GM18505 (cell line): Measurements from ENCODE around the gene POFUT2.

Experiments
- ATAC-seq: cut with Tn5 transposase; IDR thresholded peaks from one replicate; pipeline ENCODE4 v1.9.1; 2021; ENCODE audit not compliant: unreplicated experiment
- POLR2A ChIP-seq: IDR thresholded peaks from 4 replicates; pipeline ENCODE4 v1.6.1; 2011; ENCODE audit warnings: borderline replicate concordance; ENCODE audit not compliant: insufficient read depth, insufficient read length; ENCODE audit errors: extremely low read depth

Gene POFUT2

DNA sequence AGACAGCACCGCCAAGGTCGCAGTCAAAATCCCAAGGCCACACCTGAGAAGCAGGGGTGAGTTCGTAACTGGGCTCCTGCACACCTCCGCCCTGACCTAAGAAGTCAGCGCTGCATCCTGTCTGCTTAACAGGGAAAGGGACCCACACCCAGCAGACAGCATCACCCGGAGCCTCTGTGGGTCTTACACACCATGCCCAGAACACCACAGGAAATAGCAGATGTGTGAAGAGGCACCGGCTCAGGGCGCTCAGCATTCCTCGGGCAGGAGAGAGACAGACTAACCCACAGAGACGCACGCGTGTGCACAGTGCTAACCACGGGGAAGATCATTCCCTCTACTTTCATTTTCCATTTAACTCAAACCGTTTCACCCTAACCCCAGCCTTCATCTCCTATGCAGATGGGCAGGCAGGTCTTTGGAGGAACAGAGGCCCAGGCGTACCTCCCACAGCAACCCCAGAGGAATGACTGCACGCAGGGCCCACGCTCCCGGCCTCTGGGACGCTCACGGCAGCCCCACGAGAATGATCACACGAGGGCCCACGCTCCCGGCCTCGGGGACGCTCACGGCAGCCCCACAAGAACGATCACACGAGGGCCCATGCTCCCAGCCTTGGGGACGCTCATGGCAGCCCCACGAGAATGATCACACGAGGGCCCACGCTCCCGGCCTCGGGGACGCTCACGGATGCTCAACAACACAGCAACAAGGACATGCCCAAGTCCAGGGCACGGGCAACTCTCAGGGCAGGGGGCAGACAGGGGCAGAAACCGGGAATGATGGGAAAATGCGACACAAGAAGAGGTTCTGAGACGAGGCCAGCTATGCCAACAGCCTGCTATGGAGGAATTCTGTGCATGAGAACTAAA lies 20.9 kb downstream of the POFUT2 start:
- no peak for ATAC-seq

DNA sequence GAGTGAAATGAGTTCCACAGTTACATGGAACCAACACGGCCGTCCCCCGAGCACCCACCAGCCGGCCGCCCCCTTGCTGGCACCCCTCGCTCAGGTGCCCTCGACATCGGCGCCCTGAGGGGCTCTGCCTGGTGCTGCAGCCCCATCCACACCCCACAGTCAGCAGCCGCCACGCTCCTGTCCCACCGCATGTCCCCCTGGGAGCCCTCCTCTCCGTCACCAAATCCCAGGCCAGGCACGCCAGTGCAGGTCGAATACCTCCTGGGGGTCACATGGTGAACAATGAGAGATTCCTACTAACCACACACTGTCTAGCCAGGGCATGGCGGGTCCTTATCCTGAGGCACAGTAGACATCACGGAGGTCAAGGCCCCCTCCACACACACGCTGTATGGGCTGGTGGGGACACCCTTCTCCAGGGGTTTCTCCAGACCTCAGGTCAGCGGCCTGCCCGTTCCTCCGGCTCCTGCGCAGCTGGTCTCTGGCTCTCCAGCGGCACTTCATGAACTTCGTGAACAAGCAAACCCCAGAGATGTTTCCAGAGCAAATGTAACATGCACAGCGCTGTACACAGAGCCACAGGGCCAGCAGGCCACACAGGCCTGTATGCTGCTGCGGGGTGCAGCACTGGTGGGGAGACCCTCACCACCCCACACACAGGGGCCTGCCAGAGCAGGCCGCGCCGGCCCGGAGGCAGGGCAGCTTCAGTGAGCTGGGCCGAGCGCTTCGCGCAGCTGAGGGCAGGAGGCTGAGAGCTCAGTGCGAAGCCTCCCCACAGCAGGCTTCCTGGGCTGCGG lies 21.8 kb downstream of the POFUT2 start:
- no peak for ATAC-seq
- no peak for TF ChIP-seq POLR2A

More for the DNA sequence above, 20.9 kb downstream of the POFUT2 start:
- no peak for TF ChIP-seq POLR2A

DNA sequence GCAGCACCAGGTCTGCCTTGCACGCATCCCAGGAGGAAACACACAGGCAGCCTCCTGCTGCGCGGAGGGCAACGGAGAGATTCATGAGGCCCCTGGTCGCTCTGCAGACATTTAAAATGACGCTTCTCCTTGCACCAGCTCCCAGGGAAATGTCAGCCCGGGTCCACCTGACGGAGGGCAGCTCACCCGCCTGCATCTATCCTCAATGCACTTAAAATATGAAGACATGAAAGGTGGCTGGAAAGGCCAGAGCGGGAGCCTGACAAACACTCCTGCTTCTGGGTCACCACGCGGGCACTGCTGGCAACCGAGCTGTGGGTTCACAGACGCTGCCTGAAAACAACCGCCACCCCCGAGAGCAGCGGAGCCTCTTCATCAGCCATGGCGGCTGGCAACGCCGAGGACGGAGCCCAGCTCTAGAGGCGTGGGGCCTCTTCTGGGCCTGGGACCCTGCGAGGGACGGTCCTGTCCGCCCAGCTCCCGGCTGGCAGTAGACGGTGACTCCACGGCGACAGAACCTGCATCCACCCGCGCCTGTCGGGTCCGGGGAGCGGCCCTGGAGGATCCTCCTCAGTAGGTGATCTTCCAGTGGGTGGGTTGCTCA lies 22.7 kb downstream of the POFUT2 start:
- ATAC-seq: no peak
- TF ChIP-seq POLR2A: no peak

DNA sequence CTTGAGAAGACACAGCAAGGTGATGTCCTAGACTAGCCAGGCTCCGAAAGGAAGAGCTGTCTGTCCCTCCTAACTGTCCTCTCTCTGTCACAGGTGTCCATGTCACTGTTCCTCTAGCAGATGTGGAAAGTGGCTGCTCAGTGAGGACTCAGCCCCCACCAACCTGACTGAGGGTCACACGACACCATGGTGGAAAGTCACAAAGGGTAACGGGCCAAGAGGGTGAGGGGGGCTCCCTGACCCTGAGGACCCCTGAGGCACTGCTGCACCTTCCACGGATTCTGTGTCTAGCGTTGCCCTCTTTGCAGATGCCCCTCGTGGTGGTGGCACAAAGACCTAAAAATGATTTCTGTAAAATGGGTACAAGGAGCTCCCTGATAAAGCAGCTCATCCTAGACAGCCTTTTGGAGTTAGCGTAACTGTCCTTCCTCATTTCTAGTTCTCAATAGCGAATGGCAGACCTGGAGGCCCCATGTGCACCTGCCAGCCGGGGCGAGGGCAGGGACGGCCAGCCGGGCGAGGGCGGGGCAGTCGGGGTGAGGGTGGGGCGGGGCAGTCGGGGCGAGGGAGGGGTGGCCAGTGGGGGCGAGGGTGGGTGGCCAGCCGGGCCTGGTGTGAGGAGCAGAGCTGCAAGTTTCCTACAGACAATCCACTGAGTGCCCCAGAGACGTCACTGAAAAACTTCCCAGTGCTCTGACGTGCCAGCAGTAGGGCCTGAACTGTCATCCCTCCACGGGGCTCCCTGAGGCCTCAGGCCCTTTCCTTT lies 23.4 kb downstream of the POFUT2 start:
- no peak for ATAC-seq
- no peak for TF ChIP-seq POLR2A

DNA sequence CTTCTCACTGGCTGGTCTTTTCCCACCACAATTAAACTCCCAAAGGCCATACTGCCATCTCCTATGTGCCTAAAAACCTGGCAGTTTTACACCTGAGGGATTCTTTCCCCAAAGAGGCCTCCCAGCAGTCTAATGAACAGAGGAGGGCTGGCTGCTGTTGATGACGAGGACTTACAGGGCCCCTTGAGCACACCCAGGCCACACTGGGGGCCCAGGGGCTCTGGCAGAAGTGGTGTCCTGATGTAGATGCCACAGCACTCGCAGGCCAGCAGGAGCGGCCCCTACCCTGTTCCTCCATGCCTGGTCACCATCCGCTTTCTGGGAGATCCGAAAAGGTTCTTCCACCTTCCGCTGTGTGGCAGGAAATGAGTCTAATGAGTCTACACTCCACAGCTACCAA lies 24.2 kb downstream of the POFUT2 start:
- ATAC-seq: no peak
- no peak for TF ChIP-seq POLR2A

DNA sequence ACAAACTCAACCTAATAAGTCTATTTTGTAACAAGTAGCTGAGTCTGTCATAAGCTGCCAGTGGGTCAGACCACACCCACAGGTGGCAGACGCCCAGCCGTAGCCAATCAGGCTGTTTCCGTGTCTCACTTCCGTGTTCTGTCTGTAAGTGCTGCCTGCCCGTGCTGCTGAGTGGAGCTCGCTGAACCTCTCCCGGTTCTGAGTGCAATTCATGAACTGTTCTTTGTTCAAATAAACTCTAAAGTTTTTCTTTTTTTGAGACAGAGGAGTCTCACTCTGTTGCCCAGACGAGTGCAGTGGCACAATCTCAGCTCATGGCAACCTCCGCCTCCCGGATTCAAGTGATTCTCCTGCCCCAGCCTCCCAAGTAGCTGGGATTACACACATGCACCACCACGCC lies 25.1 kb downstream of the POFUT2 start:
- ATAC-seq: no peak

DNA sequence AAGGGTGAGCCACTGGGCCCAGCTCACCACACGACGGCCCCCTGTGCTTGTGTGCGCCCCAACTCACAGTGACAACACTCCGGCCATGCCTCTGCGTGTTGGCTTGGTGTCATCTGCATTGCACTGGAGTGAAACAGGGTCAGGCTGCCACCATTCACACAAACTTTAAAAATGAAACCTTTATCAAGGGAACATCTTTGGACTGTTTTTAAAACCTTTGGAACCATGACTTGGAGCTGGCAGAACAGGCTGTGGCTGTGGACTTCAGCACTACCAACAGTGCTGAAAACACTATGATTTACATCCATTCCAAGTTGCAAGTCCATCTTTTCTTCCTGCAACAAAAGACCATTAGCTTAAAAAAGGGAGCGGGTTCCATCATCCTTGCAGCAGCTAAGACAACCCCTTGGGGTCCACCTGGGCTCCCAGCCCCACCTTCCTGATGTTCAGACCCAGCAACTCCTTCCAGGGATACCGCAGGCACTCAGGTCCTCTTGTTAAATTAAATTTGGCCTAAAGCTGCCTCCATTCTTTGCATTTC lies 25.6 kb downstream of the POFUT2 start:
- no peak for ATAC-seq
- no peak for TF ChIP-seq POLR2A

More for the DNA sequence above, 25.1 kb downstream of the POFUT2 start:
- TF ChIP-seq POLR2A: no peak

DNA sequence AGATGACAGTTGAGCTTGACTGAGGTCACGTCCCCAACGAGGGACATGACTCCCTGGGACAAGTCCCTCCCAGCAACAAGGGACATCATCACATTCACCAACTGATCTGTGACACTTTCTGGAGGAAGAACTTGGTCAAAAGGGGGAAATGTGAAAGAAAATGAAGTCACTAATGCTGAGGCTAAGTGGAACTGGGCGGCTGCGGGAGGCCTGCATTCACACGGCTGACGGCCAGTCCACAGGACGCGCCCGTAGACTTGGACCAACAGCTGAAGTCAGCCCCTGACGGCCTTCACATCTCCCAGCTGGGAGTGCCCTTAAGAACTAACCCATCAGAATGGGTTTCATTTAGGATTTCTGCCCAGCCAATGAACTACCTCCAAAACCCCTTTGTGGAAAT lies 26.6 kb downstream of the POFUT2 start:
- no peak for TF ChIP-seq POLR2A
- ATAC-seq: no peak

DNA sequence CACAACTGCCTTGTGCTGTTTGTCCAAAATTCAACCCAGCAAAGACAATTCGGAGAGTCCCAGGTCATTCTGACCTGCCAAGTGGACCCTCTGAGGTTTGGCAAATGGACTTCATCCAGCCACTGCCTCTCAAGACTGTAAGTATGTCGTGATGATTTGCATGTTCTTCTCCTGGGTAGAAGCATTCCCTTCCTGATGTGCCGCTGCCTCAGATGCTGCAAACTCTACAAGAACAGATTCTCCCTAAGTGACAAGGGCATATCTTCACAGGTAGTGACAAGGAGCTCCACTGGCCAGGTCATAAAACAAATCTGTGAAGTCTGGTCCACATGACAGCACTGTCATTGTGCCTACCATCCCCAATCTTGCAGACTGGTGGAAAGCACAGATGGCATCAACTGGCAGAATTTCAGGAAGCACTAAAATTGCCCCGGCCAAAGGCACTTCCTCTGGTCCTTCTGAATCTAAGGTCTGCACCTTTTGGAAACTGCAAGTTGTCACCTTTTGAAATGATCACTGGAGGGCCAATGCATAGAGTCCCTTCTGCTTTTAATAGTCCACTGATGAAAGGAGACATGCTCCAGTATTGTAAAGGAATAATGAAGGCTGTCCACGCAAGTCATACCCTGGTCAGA lies 27.4 kb downstream of the POFUT2 start:
- ATAC-seq: no peak
- no peak for TF ChIP-seq POLR2A

DNA sequence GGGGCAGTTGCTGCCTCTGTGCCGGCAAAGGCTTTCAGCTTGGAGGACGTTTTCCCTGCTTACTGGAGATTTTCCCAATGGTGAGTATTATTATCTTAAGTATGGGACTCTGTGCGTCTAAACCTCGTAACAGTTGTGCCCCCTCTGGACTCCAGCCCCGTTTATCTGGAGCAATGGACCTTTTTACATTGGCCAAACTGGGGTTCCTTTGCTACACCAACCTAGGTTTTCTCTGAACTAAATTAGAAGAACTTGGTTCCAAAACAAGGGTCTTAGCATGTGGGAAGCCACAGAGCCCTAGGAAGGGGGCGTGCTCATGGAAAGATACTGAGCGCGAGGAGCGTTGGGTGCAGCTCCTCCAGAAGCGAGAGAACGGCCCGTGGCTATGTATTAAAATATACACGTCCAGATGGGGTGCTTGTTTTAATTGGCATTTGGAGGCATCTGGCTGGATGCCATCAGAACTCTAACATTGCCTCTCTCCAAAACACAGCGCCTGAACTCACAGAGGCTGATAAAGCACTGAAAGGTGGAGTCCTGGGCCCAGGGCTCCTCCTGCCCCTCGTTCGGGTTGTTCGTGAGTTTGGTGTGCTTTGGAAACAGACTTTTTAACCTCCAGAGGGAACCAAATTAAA lies 28.4 kb downstream of the POFUT2 start:
- no peak for TF ChIP-seq POLR2A
- ATAC-seq: no peak

DNA sequence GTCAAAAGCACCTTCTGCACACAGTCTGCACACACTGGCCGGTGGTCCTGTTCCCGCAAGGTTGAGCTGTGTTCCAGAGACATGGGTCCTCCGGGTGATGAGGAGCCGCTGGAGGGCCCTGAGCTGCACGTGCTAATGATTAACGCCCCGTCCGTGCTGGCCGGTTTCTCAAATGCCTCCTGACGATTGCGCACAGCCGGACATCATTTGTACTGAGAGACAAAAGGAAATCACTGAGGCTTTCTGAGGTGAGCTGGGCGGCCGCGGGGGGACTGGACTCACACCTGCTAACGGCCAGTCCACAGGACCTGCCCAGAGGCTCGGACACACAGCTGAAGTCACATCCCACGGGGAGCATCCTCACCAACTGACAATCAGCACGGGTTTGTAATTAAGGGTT lies 29.2 kb downstream of the POFUT2 start:
- TF ChIP-seq POLR2A: no peak
- ATAC-seq: no peak

DNA sequence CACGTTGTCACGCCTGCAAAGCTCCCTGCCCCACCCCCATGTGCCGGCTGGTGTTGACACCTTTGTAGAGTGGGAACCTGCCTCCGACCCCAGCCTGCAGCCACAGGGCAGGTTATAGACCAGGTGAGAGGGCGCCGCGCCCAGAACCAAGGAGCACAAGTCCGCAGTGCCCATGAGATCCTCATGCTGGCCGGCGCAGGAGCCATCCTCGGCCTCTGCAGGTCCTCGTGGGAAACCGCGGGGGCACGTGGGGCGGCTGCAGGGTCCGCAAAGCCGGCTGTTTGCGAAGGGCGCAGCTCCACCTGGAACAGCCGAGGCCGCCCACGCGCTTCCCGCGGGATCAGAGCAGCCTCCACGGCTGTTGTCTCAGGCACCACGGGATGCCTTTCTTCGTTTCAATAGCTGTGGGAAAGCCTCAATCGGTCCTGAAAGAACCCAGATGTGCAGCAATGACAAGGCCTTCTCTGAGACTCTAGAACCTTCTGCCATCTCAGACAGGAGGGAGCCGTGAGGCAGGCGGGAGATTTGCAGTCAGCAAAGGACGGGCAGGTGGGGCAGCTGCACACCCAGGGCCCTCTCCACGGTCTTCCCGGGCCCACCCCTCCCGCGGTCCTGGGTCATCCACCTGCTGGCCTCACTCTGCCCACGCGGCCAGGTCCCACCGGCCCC lies 29.9 kb downstream of the POFUT2 start:
- TF ChIP-seq POLR2A: no peak
- no peak for ATAC-seq
